Caki2 (cell line): ENCODE results near the gene GPR26. TPM values are rescaled to one million over a fixed set of nuclear protein-coding genes. Genes with fewer than 3 reads are reported as not detected.

Experiments used
- DNase-seq: peaks from one replicate; pipeline ENCODE4 v3.0.0-alpha.2; 2015; ENCODE audit warnings: low read depth
- in situ Hi-C: cut with HindIII; loops from 2 replicates; pipeline ENCODE4 v1.10.0; 2016; ENCODE audit warnings: low sequenced_read_pairs, low pct_unique_long_range_greater_than_20kb, mixed read lengths
- total RNA-seq: library from RNA; depleted of rRNA; stranded (reverse); fragments of >200 nt; shearing (Covaris generic); gene quantifications from 2 replicates; pipeline ENCODE4 v1.2.3, GENCODE V29; 2014; ENCODE audit warnings: low replicate concordance

GPR26 gene
- total RNA-seq, 1 experiment from 2014 or later, result not detected

- in situ Hi-C loops, result no loop called here
- DNase-seq, result no peak
These were observed 23.5 kb upstream of the GPR26 start for GRCh38 chr10:123642697-123643096.

DNA sequence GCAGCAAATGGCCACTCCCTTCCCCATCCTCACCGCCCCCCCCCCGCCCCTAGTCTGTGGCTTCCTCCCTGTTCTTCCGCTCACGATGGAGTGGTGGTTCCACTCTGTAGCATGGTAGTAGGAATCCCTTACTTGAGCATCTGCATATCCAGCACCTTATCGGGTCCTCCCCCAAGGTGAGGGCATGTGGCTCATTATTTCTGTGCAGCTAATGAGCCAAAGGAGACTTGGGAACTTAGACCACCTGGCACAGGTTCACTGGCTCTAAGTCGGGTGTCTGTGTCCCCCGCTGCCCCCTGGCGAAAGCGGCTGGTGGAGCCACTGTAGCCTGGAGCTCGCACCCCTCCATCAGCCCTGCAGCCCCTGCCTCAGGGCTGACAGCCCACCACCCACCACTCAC is 22.8 kb upstream of the GPR26 start:
- no peak for DNase-seq
- in situ Hi-C loops, result no loop called here

- no peak for DNase-seq
- in situ Hi-C loops, result no loop called here
These were observed 21.1 kb upstream of the GPR26 start for GRCh38 chr10:123645016-123645415.

DNA sequence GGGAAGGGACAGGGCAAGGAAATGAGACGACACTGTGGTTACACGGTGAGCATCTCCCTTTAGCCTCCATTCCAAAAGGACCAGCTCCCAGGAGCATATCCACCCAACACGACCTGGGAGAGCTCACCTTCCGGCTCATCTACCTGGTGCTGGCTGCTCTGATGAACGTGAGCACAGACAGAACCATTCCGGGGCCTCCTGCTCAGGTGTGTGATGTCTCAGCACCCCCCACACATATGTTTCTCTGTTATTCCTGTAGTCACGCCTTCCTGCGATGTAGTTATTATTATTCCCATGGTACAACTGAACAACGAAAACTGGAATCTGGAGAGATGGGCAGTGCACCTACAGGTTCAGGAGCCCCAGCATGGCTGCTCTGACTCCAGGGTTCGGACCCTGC is 20.5 kb upstream of the GPR26 start:
- in situ Hi-C loops, result no loop called here
- no peak for DNase-seq

GRCh38 chr10:123648595-123648994 is 17.6 kb upstream of the GPR26 start:
- no peak for DNase-seq
- in situ Hi-C loops, result no loop called here

DNA sequence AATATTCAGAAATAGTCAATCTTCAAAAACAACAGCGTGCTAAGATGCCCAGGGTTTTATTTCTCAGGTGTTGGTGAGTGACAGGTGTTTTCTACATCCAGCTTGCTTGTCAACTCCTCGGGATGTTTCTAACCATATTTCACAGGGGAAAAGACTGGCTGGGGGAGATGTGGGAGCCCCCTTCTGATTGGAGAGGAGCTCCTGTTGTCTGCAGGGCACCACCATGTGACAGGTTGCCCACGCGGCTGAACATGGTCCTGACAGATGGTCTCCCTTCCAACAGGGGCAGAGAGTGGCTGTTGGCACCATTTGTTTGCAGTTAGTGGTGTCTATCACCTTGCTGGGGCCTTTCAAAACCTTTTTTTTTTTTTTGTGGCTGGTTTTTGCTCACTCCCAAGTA is 16.5 kb upstream of the GPR26 start:
- no peak for DNase-seq
- in situ Hi-C loops, result no loop called here

DNA sequence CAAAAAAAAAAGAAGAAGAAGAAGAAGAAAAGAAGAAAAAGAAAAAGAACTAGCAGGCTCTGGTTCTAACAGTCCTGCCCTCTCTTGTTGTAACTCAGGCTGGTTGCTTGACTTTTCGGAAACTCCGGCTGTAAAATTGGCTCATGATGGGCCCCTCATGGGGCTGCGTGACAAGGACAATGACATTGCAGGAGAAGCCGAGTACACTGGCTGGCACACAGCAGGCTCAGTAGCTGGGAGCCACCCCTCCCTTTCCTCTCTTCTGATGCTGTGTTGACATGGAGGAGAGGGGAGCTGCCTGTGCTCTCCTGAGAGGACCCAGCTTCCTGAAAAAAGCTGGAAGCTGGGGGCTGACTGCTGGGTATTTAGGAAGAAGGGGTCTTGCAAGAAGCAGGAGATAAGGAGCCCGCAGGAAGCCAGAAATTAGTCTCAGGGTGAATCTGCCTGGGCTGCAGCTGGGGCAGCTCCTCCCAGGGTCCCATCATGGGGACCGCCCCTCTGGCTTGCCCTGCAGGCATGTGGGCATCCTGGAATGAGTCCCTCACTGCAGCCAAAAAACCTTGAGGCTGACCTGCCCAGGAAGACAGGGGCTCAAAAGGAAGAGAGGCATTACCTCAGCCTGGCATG is 14.6 kb upstream of the GPR26 start:
- DNase-seq, result no peak
- in situ Hi-C loops, result no loop called here

DNA sequence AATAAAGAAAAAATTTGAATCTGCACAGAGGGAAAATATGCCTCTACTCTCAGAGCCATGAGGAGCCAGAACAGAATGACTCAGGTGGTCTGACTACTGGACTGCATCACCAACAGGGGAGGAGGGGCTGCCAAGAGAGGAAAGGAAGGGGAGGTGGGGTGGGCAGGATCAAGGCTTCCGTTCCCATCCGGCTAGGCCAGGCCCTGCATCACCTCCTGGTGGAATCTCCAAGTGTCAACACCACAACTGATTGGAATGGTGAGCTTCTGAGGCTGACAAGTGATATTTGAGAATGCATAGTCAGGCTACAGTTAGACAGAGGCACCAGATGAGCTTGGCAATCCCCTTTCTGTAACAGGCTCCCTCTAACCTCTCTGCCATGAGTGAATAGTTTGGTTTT is 10.4 kb upstream of the GPR26 start:
- no peak for DNase-seq
- in situ Hi-C loops, result no loop called here

- in situ Hi-C loops, result no loop called here
- no peak for DNase-seq
These were observed 2.6 kb upstream of the GPR26 start for GRCh38 chr10:123663522-123663921.

GRCh38 chr10:123665491-123666286 is 466 bp upstream of the GPR26 start:
- no peak for DNase-seq
- in situ Hi-C loops, result no loop called here

DNA sequence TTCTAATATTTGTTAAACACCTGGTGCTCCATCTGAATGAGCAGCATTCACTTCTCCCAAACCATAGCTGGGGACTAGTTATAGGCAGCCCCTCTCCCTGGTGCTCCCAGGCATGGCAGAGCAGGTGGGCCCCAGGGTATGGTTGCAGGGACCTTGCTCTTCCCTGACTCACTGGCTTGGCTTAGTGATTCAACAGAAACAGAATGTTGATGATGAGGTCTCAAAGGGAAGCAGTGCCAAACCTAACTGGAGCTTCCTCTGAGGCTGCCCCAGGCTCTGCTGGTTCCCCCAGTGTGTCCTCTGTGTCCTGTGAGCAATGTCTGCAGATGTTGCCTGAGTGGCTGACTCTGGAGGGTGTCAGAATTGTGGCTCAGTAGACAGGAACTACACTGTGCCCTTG is 3.7 kb downstream of the GPR26 start:
- DNase-seq, result no peak
- in situ Hi-C loops, result no loop called here

- DNase-seq, result no peak
- in situ Hi-C loops, result no loop called here
These were observed 7.0 kb downstream of the GPR26 start for GRCh38 chr10:123673198-123673597.

- no peak for DNase-seq
- in situ Hi-C loops, result no loop called here
These were observed 8.6 kb downstream of the GPR26 start for GRCh38 chr10:123674741-123675140.

DNA sequence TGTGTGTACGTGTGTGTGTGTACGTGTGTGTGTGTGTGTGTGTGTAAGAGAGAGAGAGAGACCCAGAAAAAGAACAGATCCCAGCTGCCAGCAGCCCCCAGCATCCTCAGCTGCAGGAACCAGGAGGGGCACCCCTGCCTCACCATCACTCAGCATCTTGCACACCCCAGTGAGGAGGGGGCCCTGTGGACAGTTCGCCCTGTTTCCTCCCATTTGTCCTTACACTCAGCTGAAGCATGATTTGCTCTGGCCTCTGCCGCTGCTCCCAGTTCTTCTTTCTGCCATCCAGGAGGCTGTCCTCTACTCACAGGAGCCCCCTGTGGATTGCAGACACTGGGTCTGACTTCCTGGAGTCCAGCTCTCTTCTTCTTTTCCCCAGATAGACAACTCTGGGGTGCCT is 9.7 kb downstream of the GPR26 start:
- in situ Hi-C loops, result no loop called here
- DNase-seq, result no peak

DNA sequence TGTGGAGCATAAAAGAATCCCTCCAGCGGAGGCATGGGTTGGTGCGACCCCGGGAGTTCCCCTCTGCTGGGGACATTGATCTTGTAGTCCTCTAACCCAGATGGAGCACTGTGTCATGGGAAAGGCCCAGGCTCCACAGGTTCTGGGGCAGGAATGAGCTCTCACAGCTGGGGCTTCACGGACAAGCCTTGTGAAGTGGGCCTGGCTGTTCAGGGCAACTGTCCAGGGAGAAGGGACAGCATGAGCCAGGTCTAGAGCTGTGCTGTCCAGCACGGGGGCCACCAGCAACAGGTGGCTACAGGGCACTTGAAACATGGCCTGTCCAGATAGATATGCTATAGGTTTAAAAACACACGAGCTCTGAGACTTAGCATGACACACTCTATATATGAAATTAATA is 11.4 kb downstream of the GPR26 start:
- DNase-seq, result no peak
- in situ Hi-C loops, result no loop called here

GRCh38 chr10:123678376-123678775 is 12.2 kb downstream of the GPR26 start:
- no peak for DNase-seq

GRCh38 chr10:123681285-123681684 is 15.1 kb downstream of the GPR26 start:
- no peak for DNase-seq
- in situ Hi-C loops, result no loop called here

More at GRCh38 chr10:123678376-123678775, 12.2 kb downstream of the GPR26 start:
- in situ Hi-C loops, result no loop called here

DNA sequence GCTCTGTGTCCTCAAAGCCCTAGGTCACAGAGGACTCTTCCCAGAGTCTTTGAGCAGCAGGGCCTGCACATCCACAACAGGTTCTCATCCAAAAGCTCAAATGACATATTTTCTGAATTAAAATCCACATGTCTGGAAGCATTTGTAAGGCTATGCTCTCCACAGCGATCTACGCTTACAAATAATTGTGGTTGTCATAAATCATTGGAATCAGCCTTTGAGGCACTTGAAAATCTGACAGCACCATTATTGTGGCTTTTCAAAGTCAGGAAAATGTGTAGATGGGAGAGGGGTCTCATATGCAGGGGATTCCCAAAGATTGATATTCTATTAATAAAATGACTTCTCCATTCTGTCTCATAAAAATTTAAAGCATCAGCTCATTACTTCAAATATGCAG is 16.3 kb downstream of the GPR26 start:
- in situ Hi-C loops, result no loop called here
- DNase-seq, result no peak

- in situ Hi-C loops, result no loop called here
- DNase-seq, result no peak
These were observed 17.3 kb downstream of the GPR26 start for GRCh38 chr10:123683459-123683858.

GRCh38 chr10:123683865-123684264 is 17.7 kb downstream of the GPR26 start:
- DNase-seq, result no peak

More at GRCh38 chr10:123683865-123684264, 17.7 kb downstream of the GPR26 start:
- in situ Hi-C loops, result no loop called here
